Activated T-cell treated with anti-CD3 and anti-CD28 coated beads, Interleukin-2, amount 50 U/mL, for 72 hours (primary cell): ENCODE results near the gene PCBP4. TPM values are rescaled to one million over a fixed set of nuclear protein-coding genes. Genes with fewer than 3 reads are reported as not detected.

Experiments
- ATAC-seq, 2 donors: fragments of 150-1000 bp; cut with Tn5 transposase; replicated peaks in 1 of 2; 2 replicates each; pipeline ENCODE4 v1.10.0; 2021; ENCODE audit warnings: moderate library complexity in 2 of 2, mild to moderate bottlenecking in 1 of 2
- DNase-seq, 2 donors: peaks; one replicate each; pipeline ENCODE4 v3.0.0; 2021 to 2022; ENCODE audit warnings: mixed read lengths in 1 of 2
- H3K27ac Mint-ChIP-seq: one replicate; pipeline ENCODE4 v1.8.0; 2022; ENCODE audit warnings: mild to moderate bottlenecking, moderate library complexity, mixed read lengths
- H3K27me3 Mint-ChIP-seq: one replicate; pipeline ENCODE4 v1.8.0; 2022; ENCODE audit warnings: low read depth, mixed read lengths
- H3K36me3 Mint-ChIP-seq, 2 donors: one replicate each; pipeline ENCODE4 v1.8.0; 2022; ENCODE audit warnings: mixed read lengths in 2 of 2, mild to moderate bottlenecking in 1 of 2; ENCODE audit not compliant: insufficient read depth in 2 of 2
- H3K4me1 Mint-ChIP-seq: one replicate; pipeline ENCODE4 v1.8.0; 2022; ENCODE audit warnings: low read depth, mixed read lengths
- H3K4me3 Mint-ChIP-seq, 2 donors: one replicate each; pipeline ENCODE4 v1.8.0; 2022; ENCODE audit warnings: mild to moderate bottlenecking in 2 of 2, mixed read lengths in 2 of 2, moderate library complexity in 2 of 2
- H3K9me3 Mint-ChIP-seq, 2 donors: one replicate each; pipeline ENCODE4 v1.8.0; 2022; ENCODE audit warnings: mixed read lengths in 2 of 2
- total RNA-seq, 2 donors: library from RNA; stranded (reverse); gene quantifications; one replicate each; pipeline ENCODE4 v1.2.3, GENCODE V29; 2022

PCBP4 gene
- 10 to 100 TPM; 23.3 to 27.4 TPM for total RNA-seq

DNA sequence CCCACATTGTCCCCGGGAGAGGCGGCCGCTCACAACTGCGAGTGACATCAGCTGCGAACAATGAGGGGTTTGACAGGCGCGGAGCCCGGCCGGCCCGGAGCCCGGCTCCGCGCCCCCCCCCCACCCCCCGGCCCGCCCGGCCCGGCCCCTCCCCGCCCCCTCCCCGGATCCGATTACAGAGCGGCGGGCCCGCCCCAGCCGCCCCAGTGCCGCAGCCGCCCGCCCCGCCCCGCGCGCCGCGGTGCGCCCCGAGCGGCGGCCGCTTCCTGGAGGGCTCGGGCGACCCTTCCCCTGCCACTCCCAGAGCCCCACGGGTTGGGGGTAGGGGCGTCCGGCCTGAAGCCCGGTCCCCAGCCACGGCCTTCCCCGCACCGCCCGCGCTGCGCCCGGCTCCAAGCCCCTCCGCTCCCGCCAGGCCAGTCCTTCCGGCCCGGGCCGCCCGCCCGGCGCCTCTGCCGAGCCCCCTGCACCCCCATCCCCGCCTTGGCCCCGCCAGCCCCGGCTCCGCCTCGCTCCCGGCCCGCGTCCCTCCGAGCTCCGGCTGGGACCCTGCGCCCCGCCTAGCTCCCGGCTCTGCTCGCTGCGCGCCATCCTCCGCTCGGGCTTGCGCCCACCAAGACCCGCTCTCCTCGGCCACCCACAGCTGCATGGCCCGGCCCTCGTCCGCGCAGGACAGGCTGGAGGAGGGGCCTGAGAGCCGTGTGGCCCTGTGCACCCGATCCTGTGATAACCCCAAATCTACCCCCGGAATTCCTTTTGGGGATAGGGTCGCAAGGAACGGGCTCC, at the start of gene PCBP4:
TSS of gene PCBP4 (minus strand) at position 71 of the 786 bp plus-strand sequence. CDS start 6,214 bp downstream, outside the sequence.
- Mint-ChIP-seq H3K4me1 (peaks cover 17% of the 10 kb centered on the region), H3K27ac (peak within 1 kb of the TSS; percentile 57), H3K4me3 (peak within 1 kb of the TSS; percentile 89 to 91), H3K36me3 (no peaks in the 10 kb centered on the region), H3K9me3 (no peaks in the 10 kb centered on the region), H3K27me3 (peaks cover 6% of the 10 kb centered on the region)
- DNase-seq (peak; percentile 42 to 50), ATAC-seq (peak; percentile 77 to 80)

DNA sequence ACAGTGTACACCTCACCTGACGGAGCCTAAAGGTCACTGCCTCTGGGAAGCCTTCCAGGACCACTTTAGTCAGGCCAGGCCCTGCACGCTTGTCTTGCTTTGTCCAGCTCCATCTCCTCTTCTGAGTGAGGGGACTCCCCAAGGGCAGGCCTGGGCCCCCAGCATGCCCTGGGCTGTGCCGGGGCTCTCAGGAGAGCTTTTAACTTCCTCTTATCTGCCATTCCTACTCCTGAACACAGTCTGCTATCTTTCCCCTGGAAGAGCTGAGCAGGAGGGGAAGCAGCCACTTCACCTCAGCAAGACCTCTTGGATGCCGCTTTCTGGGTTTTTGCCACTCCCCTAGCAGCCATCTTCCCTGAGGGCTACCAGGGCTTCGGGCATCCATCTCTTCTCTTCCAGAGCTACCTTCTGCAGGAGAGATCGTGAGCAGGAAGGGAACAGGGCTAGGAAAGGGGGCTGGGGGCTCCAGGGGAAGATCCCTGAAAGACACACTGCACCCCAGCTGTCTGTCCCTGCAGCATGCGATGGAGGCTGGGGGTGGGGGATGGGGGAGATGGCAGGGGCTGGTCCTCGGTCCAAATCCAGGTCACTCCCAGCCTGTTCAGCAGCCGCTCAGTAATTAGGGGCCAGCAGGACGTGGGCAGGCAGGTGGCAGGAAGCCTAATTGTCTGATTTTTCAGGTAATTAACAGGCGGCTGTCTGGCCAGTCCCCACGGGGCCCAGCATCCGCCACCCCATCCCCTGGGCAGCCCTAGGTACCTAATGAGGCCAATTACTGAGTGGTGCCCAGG, 48.4 kb upstream of the PCBP4 start:
- Mint-ChIP-seq H3K4me3 (no peak overlapping the region), H3K36me3 (no peaks in the 10 kb centered on the region), H3K4me1 (no peaks in the 10 kb centered on the region), H3K27ac (no peak overlapping the region), H3K9me3 (no peaks in the 10 kb centered on the region), H3K27me3 (no peaks in the 10 kb centered on the region)
- DNase-seq (no peak), ATAC-seq (no peak)

DNA sequence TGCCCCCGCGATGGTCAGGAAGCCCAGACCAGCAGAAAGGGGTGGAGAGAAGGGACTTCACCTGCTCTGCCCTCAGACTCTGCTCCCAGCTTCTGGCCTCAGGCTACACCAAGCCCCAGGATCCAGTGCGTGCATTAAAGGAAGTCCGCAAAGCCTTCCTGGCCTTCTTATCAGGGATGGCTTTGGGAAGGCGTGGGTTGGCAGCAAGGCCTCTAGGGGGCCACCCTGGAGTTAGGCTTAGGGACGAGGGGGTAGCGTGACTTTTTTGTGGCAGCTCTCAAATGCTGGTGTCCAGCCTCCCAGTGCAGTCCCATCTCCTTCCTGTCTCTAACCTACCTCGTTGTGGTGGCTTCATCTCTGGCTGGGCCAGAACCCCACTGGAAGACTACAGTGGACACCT, 47.4 kb upstream of the PCBP4 start:
- Mint-ChIP-seq H3K27ac (no peak overlapping the region), H3K4me1 (no peaks in the 10 kb centered on the region), H3K4me3 (no peak overlapping the region), H3K27me3 (no peaks in the 10 kb centered on the region), H3K9me3 (no peaks in the 10 kb centered on the region), H3K36me3 (no peaks in the 10 kb centered on the region)
- ATAC-seq = no peak
- no peak for DNase-seq

DNA sequence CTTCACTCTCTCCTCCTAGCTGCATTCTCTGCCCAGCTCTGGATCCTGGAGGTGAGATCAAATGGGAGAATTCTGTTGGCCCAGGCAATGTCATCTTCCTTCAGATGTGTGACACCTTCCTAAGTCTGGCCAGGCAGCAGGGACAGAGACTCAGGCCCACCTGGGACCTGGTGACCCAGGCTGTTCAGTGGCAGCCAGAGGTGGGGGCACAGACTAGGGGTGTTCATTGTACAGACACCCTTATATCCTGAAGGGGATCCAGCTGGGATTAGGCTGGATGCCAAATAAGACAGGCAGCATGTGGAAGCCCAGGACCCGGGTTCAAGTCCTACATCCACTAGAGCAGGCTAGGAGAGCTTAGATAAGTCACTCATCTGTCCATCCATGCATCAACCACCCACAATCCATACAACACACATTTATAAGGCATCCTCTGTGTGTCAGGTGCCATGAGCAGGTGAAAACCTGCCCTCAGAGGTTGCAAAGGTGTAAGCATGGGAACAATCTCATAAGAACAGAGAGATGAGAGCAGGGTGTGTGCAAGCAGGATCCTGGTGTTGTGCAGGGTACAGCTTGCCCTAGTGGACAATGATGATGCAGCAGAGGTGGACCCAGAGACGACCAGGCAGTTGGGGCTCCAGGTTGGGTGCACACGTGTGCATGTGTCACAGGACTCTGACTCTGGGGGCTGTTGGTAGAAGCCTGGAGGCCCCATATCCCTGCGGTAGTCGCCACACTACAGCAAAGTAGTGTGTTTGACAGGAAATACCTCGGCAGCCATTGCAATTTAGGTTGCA, 46.7 kb upstream of the PCBP4 start:
- DNase-seq (no peak), ATAC-seq (no peak)
- Mint-ChIP-seq H3K27ac (no peak overlapping the region), H3K27me3 (no peaks in the 10 kb centered on the region), H3K36me3 (no peaks in the 10 kb centered on the region), H3K4me1 (no peaks in the 10 kb centered on the region), H3K4me3 (no peak overlapping the region), H3K9me3 (no peaks in the 10 kb centered on the region)

DNA sequence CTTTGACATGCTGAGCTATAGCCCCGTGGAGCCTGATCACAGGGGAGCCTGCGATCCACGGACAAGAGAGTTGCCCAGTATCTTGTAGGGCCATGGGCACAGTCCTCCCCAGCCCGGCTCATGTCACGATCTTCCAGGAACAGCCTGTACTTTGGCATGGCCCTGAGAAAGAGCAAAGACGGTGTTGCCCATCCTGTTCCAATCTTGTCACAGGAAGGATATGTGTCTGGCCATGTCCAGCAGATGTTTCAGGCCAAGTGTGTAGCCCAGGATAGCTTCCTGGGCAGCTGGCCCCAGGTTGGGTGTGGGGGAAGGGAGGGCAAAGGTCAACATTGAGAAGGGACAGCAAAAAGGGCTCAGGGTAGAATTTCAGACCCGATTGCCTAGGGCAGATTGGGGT, 45.4 kb upstream of the PCBP4 start:
- Mint-ChIP-seq H3K4me3 (no peak overlapping the region), H3K27ac (no peak overlapping the region), H3K4me1 (no peaks in the 10 kb centered on the region), H3K9me3 (no peaks in the 10 kb centered on the region), H3K36me3 (no peaks in the 10 kb centered on the region), H3K27me3 (no peaks in the 10 kb centered on the region)
- ATAC-seq = no peak
- DNase-seq = no peak

DNA sequence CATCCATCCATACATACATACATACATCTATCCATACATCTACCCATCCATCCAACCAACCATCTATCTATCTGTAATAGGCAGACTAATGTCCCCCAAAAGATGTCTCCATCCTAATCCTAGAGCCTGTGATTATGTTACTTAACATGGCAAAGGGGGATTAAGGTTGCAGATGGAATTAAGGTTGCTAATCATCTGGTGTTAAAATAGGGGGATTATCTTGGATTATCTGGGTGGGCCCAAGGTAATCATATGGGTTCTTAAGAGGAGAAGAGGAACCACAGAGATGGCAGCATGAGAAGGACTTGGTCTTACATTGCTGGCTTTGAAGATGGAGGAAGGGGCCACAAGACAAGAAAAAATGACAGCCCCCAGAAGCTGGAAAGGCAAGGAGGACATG, 43.2 kb upstream of the PCBP4 start:
- DNase-seq (no peak), ATAC-seq (no peak)
- Mint-ChIP-seq H3K9me3 (no peaks in the 10 kb centered on the region), H3K4me3 (no peak overlapping the region), H3K36me3 (no peaks in the 10 kb centered on the region), H3K27me3 (no peaks in the 10 kb centered on the region), H3K27ac (no peak overlapping the region), H3K4me1 (peaks cover 8% of the 10 kb centered on the region)

DNA sequence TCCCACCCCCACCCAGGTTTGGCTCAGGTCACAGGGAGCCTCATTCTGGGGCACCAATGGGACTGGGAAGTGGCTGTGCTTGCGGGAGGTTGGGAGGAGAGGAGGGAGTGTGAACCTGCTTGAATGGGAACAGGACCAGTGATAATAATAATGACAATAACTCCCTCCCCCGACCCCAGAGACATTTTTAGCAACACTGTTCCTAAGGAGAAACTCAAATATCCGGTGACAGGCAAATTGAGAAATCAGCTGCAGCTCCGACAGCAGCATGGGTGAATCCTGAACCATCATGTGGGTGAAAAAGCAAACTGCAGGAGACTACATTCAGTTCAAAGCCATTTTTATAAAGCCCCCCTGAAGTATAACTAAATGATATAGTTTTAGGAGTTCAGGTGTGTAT, 40.0 kb upstream of the PCBP4 start:
- no peaks in the 10 kb centered on the region for H3K27me3 Mint-ChIP-seq
- no peaks in the 10 kb centered on the region for H3K9me3 Mint-ChIP-seq
- DNase-seq = no peak
- H3K4me3 Mint-ChIP-seq = no peak overlapping the region
- no peak for ATAC-seq
- no peaks in the 10 kb centered on the region for H3K36me3 Mint-ChIP-seq
- no peak overlapping the region for H3K27ac Mint-ChIP-seq
- H3K4me1 Mint-ChIP-seq = peaks cover 8% of the 10 kb centered on the region

DNA sequence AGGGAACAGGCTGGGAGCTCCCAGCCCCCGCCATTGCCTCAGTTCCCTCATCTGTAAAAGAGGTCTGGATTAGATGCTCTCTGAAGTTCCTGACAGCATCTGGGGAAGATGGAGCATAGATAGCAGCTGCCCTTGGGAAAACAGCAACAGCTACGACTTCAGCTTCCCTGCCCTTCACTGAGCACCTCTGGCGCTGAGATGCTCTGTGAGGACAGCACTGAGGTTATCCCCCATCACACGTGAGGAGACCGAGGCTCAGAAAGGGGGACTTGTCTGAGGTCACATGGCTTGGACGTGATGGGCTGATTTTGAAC, 39.5 kb upstream of the PCBP4 start:
- no peaks in the 10 kb centered on the region for H3K27me3 Mint-ChIP-seq
- H3K9me3 Mint-ChIP-seq = no peaks in the 10 kb centered on the region
- DNase-seq (no peak), ATAC-seq (no peak)
- H3K36me3 Mint-ChIP-seq = no peaks in the 10 kb centered on the region
- H3K27ac Mint-ChIP-seq = no peak overlapping the region
- no peak overlapping the region for H3K4me3 Mint-ChIP-seq
- peaks cover 8% of the 10 kb centered on the region for H3K4me1 Mint-ChIP-seq

DNA sequence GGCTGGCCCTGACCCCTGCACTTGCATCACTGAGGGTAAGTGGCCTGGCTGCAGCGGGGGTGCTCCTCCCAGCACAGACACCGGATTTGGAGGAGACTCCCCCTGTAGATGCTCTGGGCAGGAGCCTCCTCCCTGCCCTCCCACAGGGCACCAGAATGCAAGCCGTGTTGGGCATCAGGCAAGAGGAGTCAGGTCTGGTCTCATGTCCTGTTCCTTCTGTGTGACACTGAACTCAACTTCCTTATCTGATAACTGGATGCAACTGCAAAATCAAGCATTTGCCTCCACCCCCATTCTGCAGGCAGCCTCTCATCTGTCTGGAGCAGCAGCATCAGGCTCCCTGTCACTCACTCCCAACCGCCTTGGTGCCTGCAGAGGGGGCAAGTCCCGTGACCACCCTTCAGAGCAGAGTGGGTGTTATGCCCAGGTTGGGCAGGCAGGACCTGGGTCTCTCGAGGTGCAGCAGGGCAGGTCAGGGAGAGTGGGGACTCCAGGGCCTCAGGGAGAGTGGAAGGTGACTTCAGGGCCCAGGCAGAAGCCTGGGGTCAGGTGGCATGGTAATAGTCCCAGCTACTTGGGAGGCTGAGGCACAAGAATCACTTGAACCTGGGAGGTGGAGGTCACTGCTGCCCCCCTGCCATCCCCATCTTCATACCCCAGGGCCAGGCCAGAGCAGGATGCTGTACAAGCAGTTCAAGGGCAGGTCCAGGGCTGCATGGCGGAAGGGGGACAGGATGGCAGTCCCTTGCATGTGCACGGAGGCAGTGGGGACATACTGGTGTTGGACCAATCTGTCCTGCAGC, 39.0 kb upstream of the PCBP4 start:
- Mint-ChIP-seq H3K36me3 (no peaks in the 10 kb centered on the region), H3K9me3 (no peaks in the 10 kb centered on the region), H3K4me1 (peaks cover 8% of the 10 kb centered on the region), H3K27ac (no peak overlapping the region), H3K27me3 (no peaks in the 10 kb centered on the region), H3K4me3 (no peak overlapping the region)
- no peak for DNase-seq
- no peak for ATAC-seq

DNA sequence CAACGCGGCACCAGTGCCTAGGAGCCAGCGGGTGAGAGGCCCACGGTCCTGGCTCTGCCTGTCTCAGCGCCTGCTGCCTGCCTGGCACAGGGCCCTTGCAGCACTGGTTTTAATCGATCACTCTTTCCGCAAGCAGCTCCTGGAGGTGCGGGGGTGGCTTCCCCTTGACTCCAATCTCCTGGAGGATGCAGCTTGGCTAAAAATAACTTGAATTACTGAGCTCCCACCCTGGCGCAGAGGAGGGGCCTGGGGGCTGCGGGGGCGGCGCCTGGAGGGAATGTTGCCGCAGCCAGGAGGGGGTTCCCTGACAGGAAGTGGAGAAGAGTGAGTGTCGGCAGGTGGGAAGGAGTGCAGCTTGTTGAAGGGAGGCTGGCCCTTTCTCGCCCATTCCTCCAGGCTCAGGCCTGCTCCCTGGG, 38.3 kb upstream of the PCBP4 start:
- Mint-ChIP-seq H3K27ac (no peak overlapping the region), H3K4me3 (peak overlapping the region in 1 of 2 donors; percentile 29), H3K4me1 (peaks cover 8% of the 10 kb centered on the region), H3K9me3 (no peaks in the 10 kb centered on the region), H3K36me3 (no peaks in the 10 kb centered on the region), H3K27me3 (no peaks in the 10 kb centered on the region)
- no peak for DNase-seq
- no peak for ATAC-seq

DNA sequence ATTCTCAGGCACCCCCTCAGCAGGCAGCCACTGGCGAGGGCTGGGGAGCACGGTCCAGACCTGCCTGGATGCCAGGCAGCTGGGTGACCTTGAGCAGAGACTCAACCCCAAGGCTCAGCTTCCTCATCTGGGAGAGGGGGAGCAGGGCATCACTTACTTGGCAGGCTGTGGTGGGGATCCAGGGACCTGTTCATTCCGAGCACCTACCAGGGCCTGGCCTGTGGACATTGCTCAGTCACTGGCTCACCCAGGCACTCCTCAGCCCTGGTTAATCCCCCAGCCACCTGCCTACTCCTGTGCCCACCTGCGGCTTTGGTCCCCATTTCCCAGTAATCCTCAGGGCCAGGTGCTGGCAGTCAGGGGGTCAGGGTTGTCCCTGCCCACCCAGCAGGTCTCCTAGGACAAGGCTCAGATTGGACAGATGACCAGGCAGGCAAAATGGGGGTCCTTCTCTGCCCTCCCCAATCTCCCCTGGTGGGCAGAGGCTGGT, 37.7 kb upstream of the PCBP4 start:
- no peak overlapping the region for H3K4me3 Mint-ChIP-seq
- no peak overlapping the region for H3K27ac Mint-ChIP-seq
- no peaks in the 10 kb centered on the region for H3K9me3 Mint-ChIP-seq
- DNase-seq (no peak), ATAC-seq (no peak)
- peaks cover 8% of the 10 kb centered on the region for H3K4me1 Mint-ChIP-seq
- no peaks in the 10 kb centered on the region for H3K27me3 Mint-ChIP-seq
- H3K36me3 Mint-ChIP-seq = no peaks in the 10 kb centered on the region

DNA sequence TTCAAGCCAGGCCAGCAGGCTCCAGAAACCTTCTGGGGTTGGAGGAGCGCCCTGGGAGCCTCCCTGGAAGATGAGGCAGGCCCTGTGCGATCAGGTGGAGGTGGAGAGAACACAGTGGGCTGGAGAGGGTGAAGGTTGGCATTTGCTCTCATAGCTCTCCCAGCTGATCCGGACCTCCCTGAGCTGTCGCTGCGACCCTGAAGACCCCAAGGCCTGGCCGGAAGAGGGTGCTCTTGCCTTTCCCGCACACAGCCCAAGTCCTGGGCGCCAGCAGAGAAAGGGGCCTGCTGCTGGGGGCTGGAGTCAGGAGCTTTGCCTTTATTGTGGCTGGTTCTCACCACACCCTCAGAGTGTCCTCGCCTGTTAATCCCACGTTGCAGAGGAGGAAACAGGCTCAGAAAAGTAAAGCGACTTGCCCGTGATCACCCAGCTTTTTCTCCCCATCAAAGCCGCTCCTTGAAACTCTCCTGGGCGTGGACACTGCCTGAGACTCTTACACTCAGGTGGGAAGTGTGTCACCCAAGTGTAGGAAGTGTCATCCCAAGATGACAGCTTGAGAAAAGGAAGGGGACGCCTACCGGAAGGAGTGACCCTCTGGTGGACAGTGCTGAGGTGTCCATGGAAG, 37.0 kb upstream of the PCBP4 start:
- Mint-ChIP-seq H3K9me3 (no peaks in the 10 kb centered on the region), H3K27ac (no peak overlapping the region), H3K4me1 (peaks cover 8% of the 10 kb centered on the region), H3K4me3 (no peak overlapping the region), H3K27me3 (no peaks in the 10 kb centered on the region), H3K36me3 (no peaks in the 10 kb centered on the region)
- DNase-seq = no peak
- no peak for ATAC-seq
